Activated T-cell treated with anti-CD3 and anti-CD28 coated beads for 48 hours (primary cell): Measurements from ENCODE around the gene CMTM2.
"Not testable (repeated sequence)": the region's sequence is repeated elsewhere in the genome, so short reads cannot be mapped to it uniquely, and the experiment has no call there.

Experiments
- DNase-seq: peaks from one replicate; pipeline ENCODE4 v3.0.0-alpha.2; 2020; ENCODE audit warnings: low read depth

CMTM2 gene

GRCh38 chr16:66553223-66553622 is 26.0 kb upstream of the CMTM2 start:
- no peak for DNase-seq

- DNase-seq: no peak
Observed at GRCh38 chr16:66554021-66554420, 25.2 kb upstream of the CMTM2 start.

DNA sequence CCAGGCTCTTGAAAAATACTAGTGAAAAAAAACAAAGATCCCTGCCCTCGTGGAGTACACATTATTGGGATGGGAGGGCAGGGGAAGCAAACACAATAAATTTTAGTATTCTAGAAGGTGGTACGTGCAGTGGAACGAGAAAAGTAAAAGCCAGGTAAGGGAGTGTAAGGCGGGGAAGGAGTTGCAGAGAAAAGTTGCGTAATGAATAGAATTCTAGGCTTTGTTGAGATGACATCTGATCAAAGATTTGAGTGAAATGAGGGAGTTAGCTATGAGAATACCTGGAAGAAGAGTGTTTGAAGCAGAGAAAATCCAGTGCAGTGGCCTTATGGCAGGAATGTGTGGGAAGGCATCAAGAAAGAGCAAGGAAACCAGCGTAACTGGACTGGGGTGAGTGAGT is 24.8 kb upstream of the CMTM2 start:
- DNase-seq: no peak

DNA sequence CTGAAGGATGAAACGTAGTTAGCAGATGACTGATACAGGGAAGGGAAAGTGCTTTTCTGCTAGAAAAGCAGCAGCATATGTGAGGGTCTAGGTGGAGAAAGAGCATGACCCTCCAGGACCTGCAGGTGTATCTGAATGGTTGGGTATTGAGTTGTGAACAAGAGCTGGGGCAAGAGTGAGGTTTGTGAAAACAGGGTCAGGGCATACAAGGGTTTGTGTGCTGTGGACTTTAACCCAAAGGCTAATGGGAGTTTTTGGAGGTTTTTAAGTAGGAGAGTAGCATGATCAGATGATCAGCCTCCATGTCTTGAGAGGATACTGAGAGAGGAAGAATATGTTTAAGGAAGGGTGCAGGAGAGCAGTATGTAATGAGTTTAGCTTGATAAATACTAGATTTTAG is 19.2 kb upstream of the CMTM2 start:
- no peak for DNase-seq

DNA sequence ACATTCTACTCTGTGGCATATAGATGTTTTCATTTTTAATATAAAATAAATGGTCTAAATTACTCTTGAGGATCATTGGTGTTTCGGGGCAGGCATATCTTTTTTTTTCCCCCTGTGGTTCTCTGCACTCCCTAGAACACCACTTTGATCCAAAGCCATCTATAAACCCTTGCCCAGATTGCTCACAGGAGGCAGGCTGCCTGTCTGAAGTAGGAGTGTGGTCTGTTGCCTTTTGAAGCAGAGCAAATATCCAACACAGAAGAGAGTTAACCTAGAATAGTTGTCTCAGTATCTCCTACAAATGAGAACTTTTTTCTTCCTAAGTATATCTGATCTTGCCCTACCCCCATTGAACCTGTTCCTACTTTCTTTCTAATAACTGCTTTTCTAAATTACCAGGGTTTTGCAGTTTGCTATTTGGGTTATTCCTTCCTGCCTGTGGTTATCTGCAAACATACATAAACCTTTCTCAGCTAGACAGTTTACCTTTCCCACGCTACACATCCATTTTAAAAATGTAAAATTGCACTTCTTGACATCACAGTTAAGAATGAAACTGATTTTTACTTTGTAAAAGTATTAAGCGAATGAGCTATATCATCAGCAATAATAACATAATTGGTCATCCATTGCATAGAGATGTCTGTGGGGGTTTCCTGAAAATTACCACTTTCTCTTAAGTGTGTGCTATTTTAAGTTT is 17.7 kb upstream of the CMTM2 start:
- DNase-seq: no peak

GRCh38 chr16:66562409-66562808 is 16.9 kb upstream of the CMTM2 start:
- no peak for DNase-seq

- DNase-seq: no peak
Observed at GRCh38 chr16:66562986-66563385, 16.3 kb upstream of the CMTM2 start.

GRCh38 chr16:66563574-66564334 is 15.5 kb upstream of the CMTM2 start:
- DNase-seq: no peak

- no peak for DNase-seq
Observed at GRCh38 chr16:66566051-66566901, 13.0 kb upstream of the CMTM2 start, which contains the start of gene CMTM1. CMTM1 (plus strand) TSS chr16:66566439; CDS start chr16:66566514, 75 bp downstream.

DNA sequence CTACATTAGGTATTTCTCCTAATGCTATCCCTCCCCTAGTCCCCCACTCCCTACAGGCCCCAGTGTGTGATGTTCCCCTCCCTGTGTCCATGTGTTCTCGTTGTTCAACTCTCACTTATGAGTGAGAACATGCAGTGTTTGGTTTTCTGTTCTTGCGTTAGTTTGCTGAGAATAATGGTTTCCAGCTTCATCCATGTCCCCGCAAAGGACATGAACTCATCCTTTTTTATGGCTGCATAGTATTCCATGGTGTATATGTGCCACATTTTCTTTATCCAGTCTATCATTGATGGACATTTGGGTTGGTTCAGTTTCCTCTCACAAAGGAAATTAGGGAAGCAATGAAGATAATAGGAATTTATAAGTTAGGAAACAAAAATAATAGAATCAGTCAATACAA is 12.0 kb upstream of the CMTM2 start:
- DNase-seq: not testable (repeated sequence)

GRCh38 chr16:66568355-66568754 is 10.9 kb upstream of the CMTM2 start:
- no peak for DNase-seq

- DNase-seq: no peak
Observed at GRCh38 chr16:66569131-66569530, 10.1 kb upstream of the CMTM2 start.

DNA sequence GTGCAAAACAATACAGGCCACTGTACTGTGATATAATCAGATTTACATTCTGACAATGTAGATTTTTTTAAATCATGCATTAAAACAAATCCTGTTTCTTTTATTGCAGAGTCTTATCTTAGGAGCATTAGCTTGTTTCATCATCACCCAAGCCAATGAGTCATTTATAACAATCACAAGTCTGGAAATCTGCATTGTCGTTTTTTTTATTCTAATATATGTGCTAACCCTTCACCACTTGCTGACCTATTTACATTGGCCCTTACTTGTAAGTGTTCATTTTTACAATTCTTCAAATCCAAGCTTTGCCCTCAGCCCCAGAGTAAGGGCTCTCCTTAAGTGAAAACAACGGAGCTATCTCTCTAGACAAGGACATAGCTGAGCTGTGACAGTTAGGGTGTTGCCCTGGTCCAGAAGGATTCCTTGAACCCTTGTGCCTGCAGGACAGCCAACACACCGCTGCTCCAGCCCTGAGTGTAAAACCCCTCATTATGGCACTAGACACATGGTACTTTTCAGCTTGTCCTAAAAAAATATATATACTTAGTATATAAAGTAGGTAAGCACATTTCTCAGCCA is 9.3 kb upstream of the CMTM2 start:
- DNase-seq: no peak

- no peak for DNase-seq
Observed at GRCh38 chr16:66572356-66572755, 6.9 kb upstream of the CMTM2 start.

- DNase-seq: no peak
Observed at GRCh38 chr16:66574081-66574480, 5.2 kb upstream of the CMTM2 start.

DNA sequence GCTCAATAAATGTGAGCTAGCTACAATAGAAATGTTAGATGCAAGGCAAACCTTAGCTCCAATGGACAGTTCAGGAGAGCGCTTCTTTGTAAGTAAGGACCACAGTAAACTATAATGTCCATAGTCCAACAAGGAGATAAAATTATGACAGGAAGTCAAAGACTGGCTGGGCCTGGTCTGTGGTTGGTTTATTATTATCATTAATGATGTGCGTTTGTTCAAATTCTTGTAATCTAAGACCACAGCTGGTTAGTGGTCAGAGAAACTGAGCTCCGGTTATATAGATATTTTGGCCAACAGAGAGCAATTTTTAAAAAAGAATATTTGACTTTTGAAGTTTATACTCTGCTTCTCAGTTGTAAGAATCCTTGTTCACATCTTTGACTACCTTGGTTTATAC is 4.7 kb upstream of the CMTM2 start:
- DNase-seq: no peak

DNA sequence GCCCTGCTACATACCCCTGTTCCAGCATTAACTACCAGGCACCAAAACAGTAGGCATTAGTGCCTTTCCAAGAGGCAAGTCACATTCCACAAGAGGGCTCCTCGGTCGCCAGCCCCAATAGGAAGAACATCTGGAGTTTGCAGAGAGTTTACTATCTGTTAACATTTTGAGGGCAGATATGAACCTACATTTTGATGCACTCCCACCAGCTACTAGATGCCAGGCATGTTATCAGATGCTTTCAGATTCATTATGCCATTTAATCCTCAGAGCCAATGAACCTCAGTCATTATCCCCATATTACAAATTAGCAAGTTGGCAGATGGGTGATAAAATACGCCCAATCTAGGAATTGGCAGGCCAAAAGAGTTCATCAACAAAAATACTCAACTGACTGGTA is 4.2 kb upstream of the CMTM2 start:
- no peak for DNase-seq

- DNase-seq: no peak
Observed at GRCh38 chr16:66576296-66576695, 3.0 kb upstream of the CMTM2 start.

DNA sequence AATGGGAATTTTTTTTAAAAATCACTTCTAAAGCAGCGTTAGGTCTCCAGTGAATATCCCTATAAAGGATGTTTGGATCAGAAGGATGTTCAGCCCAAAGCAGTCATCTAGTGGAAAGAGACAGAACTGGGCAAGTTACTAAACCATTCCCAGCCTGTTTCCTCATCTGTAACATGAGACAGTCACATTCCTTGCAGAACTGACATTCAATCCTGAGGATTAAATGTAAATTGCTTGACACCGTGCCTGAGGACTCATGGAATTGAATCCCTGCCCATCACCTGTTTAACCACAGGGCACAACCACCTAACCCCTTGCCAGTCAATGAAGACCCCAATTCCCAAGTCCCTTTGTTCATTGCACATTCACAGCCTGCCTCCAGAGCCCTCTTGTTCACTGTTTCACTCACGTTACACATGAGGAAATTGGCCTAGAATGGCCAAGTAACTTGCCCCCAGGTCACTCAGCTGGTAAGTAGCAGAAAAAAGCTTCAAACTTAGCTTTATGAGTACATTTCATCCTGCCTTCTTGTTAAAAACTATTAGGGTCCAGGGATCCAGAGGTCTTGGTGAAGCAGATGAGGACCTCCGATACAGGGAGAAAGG is 1.4 kb downstream of the CMTM2 start:
- no peak for DNase-seq

DNA sequence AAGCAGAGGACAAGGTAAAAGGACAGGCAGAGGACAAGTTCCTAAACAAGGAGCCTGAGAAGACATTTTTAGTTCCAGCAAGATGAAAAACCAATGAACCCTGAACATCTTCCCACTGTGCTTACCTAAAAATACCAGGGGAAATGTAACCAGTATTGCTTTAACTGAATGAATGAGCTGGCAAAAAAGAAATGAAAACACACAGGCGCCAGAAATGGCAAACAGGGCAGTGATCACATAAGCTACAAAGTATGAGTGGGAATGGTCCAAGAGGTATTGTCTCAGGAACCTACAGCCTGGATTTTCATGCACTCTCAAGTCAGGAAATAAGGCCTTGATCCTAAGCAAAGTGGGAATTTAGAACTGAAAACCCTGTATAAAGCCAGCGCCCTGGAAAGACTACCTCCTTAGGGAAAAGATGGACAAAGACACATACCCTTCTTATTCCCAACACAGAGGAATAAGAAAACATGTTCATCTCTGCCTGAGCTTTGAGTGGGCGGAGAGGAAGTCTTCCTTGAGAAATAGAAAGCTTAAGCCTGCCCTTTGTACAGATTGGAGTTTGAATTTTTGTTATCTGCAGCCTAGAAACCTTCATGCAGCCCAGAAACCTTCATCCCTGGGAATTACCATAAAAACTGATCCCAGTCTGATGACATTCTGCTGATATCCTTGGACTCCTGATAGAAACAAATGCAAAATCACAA is 2.1 kb downstream of the CMTM2 start:
- no peak for DNase-seq
